GM15510 (cell line): ENCODE data around the gene TRMU.

ENCODE experiments used
- POLR2A ChIP-seq: IDR thresholded peaks from 3 replicates; pipeline ENCODE4 v1.6.1; 2011; ENCODE audit warnings: borderline replicate concordance; ENCODE audit not compliant: insufficient read length; ENCODE audit errors: extremely low read depth

Gene TRMU

DNA sequence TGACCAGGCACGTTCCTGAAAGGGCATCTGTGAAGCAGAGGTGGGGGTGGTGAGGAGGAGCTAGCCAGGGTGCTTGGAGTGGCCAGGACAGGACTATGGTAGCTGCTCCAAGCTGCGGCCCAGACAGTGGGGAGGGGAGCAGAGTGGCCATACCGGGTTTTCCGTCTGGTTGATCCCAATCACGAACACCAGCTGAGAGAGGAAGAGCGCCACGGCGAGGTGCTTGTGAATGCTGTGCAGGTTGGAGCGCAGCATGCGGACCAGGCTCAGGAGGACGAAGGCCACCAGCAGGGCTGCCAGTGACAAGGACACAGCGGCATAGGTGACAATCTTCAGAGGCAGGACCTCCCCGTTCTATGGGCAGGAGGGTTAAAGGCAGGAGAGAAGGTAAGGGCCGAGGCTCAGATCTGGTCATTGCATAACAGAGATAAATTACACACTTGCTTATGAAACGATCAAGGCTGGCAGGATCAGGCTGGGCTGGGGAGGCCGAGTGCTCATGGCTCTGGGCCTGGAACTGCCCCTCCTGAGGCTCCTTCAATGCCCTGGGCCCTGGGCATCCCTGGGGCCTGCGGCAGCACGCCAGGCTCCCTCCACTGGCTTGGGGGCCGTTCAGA lies 41.5 kb downstream of the TRMU start:
- no peak for TF ChIP-seq POLR2A

DNA sequence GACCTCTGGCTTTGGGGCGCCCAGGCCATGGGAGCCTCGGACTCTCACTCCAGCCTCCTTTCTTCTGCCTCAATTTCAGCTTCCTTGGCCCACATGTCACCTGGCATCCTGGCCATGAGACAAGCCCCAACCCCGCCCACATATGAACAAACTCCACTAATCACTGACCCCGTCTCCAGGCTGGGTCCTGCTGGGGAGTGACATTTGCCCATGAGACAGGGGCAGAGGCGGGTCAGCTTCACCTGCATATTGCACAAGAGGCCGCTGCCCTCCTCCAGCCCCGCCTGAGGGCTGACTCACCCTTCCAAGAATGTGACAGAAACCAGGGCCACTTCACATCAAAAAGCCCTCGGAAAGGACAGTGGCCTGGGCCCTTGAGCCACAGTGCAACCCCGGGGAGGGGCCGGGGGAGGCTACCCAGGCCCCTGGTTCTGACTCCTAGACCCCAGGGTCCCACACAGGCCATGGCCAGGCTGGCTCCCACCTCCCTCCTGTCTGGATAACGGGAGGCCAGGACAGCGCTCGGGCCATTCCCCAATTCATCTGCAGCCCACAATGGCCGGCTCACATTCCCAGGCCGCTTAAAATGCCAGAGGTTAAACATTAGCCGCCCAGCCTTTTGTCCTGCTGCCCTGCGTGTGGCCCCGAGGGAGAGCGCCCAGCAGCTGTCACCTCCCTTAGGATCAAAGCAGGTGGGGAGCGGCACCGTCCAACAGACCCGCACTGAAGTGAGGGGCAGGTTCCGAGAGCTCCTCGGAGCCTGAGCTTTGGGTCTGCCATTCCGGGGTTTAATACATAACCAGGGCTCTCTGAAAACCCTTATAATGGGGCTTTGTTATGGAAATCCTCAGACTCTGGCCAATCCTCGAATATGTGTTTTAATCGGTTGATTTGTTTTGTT lies 42.3 kb downstream of the TRMU start:
- TF ChIP-seq POLR2A, result no peak

DNA sequence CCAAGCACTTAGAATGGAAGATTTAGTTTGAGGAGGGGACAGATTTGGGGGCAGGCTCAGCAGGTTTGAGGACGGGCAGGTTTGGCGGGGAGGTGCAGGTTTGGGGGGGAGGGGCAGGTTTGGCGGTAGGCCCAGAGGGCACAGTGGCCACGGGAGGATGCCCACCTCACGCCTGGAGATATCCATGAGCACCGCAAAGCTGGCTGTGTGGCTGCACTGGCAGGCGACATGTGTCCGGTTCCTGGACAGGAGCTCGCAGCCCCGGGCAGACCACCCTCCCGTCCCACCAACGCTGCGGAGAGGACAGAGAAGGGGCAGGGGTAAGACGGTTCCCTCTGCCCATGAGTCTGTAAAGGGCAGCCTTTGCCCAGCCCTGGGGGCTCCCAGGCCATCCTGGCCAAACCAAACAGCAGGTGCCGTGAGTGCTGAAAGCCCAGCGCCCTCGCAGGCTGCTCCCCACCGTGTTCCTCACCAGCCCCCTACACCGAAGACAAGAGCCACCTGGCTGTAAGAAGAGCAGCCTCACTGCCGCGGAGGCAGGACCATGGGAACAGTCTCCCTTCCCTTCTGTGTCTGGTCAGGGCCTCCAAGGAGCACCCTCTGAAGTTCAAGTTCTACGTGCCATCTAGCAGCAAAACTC lies 43.0 kb downstream of the TRMU start:
- TF ChIP-seq POLR2A, result no peak

DNA sequence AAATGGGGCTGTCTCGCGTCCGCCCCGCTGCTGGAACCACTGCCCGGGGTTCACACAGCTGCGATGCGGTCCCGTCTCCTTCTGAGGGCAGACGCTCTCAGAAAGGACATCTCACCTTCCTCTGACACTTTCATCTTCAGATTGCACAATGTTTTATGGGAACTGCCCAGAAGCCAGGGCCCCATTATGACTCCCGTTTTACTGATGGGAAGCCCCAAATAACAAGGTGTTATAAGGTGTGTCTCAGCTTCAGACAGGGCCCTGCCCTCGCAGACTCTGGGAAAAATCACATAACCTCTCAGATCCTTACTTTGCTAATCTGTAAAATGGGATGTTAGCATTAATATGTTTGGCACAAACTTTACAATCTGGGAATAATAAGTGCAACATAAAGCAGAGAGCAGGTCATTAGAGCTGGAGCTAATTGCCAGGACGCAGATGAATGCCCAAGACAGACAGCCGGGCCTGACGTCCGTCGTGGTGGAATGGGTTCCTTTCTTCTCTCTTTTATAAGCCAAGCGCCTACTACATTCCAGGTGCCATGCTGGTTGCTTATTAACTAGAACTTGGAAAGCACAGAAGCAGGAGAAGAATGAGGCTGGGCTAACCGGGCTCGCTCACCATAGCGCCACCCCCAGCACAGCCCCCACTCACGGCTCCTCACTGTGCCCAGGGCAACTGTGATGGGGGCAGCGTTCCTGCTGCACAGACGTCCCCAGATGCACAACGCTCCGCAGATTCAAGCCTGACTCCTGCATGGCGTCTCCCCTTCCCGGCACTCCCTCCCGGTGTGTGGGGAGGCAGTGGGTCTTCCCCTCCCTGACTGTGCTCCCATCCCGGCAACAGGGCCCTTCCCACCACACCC lies 43.8 kb downstream of the TRMU start:
- TF ChIP-seq POLR2A, result no peak

DNA sequence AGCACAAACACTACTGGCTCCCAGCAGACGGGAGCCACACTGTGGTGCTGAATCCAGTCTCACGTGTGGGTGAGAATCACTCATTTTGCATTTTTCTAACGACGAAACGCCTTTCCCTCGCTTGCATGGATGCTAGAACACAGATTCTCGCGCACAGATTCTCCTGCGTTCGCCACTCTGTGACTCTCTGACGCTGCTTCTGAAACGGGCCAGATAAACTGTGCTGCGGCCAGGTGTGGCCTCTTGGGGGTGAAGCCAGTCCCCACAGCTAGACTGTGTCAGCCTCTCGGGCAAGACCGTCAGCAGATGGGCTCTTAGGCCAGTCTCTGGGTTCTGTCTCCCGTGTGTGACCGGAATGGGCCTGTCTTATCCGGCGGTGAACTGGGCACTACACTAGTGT lies 44.6 kb downstream of the TRMU start:
- TF ChIP-seq POLR2A, result no peak

DNA sequence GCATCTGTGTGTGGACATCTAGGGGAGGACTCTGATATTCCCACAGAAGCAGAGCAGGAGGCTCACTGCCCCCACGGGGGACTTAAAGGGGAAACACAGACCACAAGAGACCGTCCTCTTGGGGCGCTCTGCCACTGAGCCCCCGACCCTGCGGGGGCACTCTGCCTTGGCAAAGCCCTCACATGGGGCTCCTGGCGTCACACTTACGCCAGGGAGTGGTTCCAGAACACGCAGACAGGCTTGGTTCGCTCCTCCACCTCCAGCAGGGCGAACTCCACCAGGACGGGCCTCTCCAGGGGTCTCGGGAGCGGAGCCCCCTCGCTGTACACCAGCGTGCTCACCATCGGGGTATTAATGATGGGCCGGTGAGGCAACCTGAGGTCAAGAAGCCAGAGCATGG lies 45.1 kb downstream of the TRMU start:
- TF ChIP-seq POLR2A, result no peak

DNA sequence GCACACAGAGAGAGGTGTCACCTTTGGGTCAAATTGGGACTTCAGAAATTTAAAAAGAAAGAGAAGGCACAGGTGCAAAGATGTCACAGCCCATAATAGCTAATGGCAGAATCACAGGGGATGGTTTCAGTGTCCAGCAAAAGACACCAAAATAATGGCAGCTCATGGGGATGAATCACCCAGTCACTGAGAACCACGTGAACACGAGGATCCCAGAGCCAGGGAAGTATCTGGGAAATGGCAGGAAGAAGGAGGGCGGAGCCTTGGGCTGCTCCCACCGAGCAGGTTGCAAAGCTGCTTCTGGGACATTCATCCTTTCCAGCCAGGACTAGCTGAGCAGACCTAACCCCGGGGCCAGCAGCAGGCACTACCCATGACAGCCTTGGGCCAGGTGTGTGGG lies 45.6 kb downstream of the TRMU start:
- no peak for TF ChIP-seq POLR2A

DNA sequence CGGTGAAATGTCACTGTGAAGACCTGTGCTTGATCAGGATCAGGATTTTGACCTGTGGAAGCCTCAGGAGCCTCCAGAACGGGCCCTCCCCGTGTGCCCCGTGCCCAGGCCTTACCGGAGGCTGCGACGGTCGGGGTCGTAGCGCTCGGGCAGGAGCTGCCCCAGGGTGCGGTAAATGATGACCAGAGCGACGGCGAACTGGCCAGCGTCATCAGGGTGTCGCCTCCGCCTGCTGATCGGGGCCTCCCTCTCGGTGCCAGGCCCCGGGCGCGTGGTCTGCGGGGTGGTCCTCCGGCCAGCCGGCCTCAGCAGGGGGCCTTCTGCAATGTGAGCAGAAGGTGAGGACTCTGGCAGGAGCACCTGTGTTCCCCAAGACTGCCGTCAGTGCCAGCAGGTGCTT lies 46.2 kb downstream of the TRMU start:
- no peak for TF ChIP-seq POLR2A

DNA sequence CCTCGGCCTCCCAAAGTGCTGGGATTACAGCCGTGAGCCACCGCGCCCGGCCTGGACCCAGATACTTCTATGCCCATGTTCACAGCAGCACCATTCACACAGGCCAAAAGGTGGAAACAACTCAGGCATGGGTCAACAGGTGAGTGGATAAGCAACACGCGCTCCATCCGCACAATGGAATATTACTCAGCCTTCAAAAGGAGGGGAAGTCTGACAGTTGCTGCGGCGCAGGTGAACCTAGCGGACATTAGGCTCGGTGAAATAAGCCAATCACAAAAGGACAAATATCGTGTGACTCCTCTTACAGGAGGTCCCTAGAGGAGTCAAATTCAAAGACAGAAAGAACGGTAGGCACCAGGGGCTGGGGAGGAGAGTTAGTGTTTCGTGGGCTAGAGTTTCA lies 47.0 kb downstream of the TRMU start:
- no peak for TF ChIP-seq POLR2A

DNA sequence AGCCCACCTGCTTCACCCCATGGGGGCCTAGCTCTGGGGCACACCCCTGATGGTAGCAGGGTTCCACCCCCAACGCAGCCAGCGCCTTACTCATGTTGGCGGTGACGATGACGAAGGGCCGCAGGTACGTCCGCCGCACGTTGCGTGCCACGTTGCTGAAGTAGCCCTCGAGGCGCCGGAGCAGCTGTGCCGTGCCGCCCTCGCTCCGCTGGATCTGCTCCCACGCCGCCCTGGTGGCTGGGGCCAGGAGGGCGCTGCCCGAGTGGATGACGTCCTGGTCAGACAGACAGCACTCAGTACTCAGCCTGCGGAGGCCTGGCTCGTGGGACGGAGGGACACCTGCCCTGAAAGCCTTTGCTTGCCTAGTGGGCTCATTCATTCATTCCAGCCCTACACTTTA lies 50.8 kb downstream of the TRMU start:
- no peak for TF ChIP-seq POLR2A

DNA sequence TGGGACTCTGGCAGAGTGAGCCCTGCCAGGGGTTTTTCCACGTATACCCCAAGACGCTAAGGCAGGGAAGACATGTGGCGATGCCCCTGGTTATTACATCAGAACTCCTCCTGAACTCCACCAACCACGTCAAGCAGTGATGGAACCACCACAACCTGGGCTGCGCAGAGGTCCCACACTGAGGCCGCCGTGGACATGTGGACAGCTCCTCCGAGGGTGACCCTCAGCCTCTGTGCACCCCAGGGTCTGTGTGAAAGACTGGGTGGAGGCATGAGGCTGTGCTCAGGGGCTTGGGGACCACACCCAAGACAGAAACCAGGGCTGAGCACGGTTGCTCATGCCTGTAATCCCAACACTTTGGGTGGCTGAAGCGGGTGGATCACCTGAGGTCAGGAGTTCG lies 52.2 kb downstream of the TRMU start:
- TF ChIP-seq POLR2A, result no peak

DNA sequence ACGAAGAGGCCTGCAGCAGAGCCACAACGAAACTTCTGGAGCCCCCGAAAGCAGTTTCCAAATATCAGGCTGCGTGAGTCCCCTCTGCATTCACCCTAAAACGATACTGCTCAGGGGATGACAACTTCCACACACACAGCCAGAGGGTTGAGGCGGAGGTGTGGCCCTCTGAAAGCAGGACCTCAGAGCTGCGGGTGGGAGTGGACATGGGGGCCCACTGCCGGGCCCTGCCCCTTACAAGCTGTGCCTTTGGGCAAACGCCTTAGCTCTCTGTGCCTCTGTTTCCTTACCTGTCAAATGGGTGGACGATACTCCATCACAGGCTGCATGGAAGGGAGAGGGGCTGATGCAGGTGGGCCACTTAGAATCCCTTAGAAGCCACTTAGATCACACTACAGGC lies 53.1 kb downstream of the TRMU start:
- TF ChIP-seq POLR2A, result no peak

DNA sequence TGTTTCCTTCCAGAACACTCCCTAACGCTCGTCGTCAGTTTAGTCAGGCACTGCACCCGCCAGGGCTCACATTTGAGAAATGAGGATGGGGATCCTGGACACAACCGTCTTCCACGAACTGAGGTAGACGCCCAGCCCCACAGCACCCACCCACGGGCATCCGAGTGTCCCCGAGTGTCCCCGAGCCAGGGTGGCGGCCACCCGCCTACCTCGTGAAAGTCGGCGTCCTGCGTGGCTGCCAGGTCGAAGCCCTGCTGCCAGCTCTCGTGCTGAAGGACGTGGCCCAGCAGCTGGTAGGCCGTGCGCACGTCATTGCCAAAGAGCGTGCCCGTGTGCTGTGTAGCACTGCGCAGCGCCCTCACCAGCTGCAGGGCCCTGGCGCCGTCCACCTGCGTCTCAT lies 53.6 kb downstream of the TRMU start:
- TF ChIP-seq POLR2A, result no peak

DNA sequence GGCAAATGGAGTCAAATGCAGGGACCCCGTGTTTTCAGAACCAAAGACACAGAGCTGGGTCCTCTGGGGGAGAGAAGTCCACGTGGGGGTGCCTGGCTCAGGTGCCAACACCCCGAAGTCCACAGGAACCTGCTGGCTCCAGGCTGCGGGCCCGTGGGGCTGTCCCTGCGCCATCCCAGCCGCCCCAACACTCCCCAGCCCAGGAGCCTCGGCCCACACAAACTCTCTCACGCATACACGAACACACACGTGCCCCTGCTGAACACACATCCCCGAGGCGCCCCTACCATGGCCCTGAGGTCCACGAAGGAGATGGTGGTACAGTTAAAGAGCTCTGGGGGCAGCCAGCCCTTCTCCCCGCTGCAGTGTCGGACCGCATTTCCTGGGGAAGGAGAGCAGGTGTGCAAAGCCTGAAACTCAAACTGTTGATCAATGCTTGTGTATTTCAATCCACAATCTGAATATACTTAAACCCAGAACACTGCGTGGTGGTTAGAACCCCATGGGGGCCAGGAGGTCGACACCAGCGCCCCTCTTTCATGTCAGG lies 54.7 kb downstream of the TRMU start:
- no peak for TF ChIP-seq POLR2A
